ENCODE measurements around the gene FAM161A. TPM values are rescaled to one million over a fixed set of nuclear protein-coding genes. Genes with fewer than 3 reads are reported as not detected.
"Not testable (repeated sequence)": the region's sequence is repeated elsewhere in the genome, so short reads cannot be mapped to it uniquely, and the experiment has no call there.

The FAM161A gene
- total RNA-seq, 1 donor from 2014 or later = 2.8 TPM

- no peaks in the 10 kb centered on the region for H3K27me3 ChIP-seq (ENCODE audit: insufficient read depth, low read length)
- no peak for TF ChIP-seq EZH2 (IDR thresholded peaks at IDR 0.05; ENCODE audit: insufficient read depth, low read length)
- TF ChIP-seq CTCF (IDR thresholded peaks at IDR 0.05; ENCODE audit: insufficient read depth, low read depth, low read length) = no peak
- H3K9me3 ChIP-seq (ENCODE audit: insufficient read depth, low read depth, low read length) = no peaks in the 10 kb centered on the region
- peak overlapping the region; percentile 92 for H2AFZ ChIP-seq (ENCODE audit: low read depth, low read length)
- H3K4me2 ChIP-seq (ENCODE audit: low read length) = peak overlapping the region; percentile 87
- peak overlapping the region; percentile 99 for H3K9ac ChIP-seq (ENCODE audit: low read length)
- H3K4me1 Mint-ChIP-seq (ENCODE audit: low read depth, unreplicated experiment) = peaks cover 9% of the 10 kb centered on the region
- H3K4me3 ChIP-seq (ENCODE audit: insufficient read depth, low read depth, low read length) = peak overlapping the region; percentile 100
- H3K27ac Mint-ChIP-seq (ENCODE audit: unreplicated experiment) = peak overlapping the region; percentile 98
- H3K4me1 ChIP-seq (ENCODE audit: insufficient read depth, low read length) = peaks cover 11% of the 10 kb centered on the region
- H4K20me1 ChIP-seq (ENCODE audit: insufficient read depth, low read length) = peaks cover 48% of the 10 kb centered on the region
- no peaks in the 10 kb centered on the region for H3K27me3 Mint-ChIP-seq (ENCODE audit: low read depth, unreplicated experiment)
- H3K27ac ChIP-seq (ENCODE audit: low read depth, low read length) = peak overlapping the region; percentile 99
- peak overlapping the region; percentile 90 for H3K4me3 Mint-ChIP-seq (ENCODE audit: unreplicated experiment)
- no peaks in the 10 kb centered on the region for H3K9me3 Mint-ChIP-seq (ENCODE audit: unreplicated experiment)
- DNase-seq (ENCODE audit: low read depth) (peak; percentile 47), FAIRE-seq (no peak)
- peaks cover 19% of the 10 kb centered on the region for H3K36me3 ChIP-seq (ENCODE audit: insufficient read depth, low read length)
- H3K79me2 ChIP-seq (ENCODE audit: insufficient read depth, low read length) = peaks cover 55% of the 10 kb centered on the region
- H3K36me3 Mint-ChIP-seq (ENCODE audit: low read depth, unreplicated experiment) = no peaks in the 10 kb centered on the region
Measured at GRCh38 chr2:61887717-61888266, 33.9 kb upstream of the FAM161A start.

GRCh38 chr2:61885896-61886603, 32.2 kb upstream of the FAM161A start:
- no peak overlapping the region for H3K27ac ChIP-seq (ENCODE audit: low read depth, low read length)
- peak overlapping the region; percentile 31 for H3K4me3 ChIP-seq (ENCODE audit: insufficient read depth, low read depth, low read length)
- DNase-seq (ENCODE audit: low read depth) (no peak), FAIRE-seq (no peak)
- Mint-ChIP-seq H3K27me3 (ENCODE audit: low read depth, unreplicated experiment) (no peaks in the 10 kb centered on the region), H3K27ac (ENCODE audit: unreplicated experiment) (no peak overlapping the region), H3K36me3 (ENCODE audit: low read depth, unreplicated experiment) (no peaks in the 10 kb centered on the region), H3K4me3 (ENCODE audit: unreplicated experiment) (peak overlapping the region; percentile 90), H3K9me3 (ENCODE audit: unreplicated experiment) (no peaks in the 10 kb centered on the region), H3K4me1 (ENCODE audit: low read depth, unreplicated experiment) (peaks cover 9% of the 10 kb centered on the region)
- TF ChIP-seq EZH2 (IDR thresholded peaks at IDR 0.05; ENCODE audit: insufficient read depth, low read length) (no peak), CTCF (IDR thresholded peaks at IDR 0.05; ENCODE audit: insufficient read depth, low read depth, low read length) (no peak)
- no peaks in the 10 kb centered on the region for H3K27me3 ChIP-seq (ENCODE audit: insufficient read depth, low read length)
- H3K9ac ChIP-seq (ENCODE audit: low read length) = no peak overlapping the region
- no peak overlapping the region for H2AFZ ChIP-seq (ENCODE audit: low read depth, low read length)
- H3K4me2 ChIP-seq (ENCODE audit: low read length) = peak overlapping the region; percentile 87
- H4K20me1 ChIP-seq (ENCODE audit: insufficient read depth, low read length) = peaks cover 50% of the 10 kb centered on the region
- H3K79me2 ChIP-seq (ENCODE audit: insufficient read depth, low read length) = peaks cover 71% of the 10 kb centered on the region
- H3K36me3 ChIP-seq (ENCODE audit: insufficient read depth, low read length) = peaks cover 29% of the 10 kb centered on the region
- no peaks in the 10 kb centered on the region for H3K9me3 ChIP-seq (ENCODE audit: insufficient read depth, low read depth, low read length)
- H3K4me1 ChIP-seq (ENCODE audit: insufficient read depth, low read length) = peaks cover 11% of the 10 kb centered on the region

DNA sequence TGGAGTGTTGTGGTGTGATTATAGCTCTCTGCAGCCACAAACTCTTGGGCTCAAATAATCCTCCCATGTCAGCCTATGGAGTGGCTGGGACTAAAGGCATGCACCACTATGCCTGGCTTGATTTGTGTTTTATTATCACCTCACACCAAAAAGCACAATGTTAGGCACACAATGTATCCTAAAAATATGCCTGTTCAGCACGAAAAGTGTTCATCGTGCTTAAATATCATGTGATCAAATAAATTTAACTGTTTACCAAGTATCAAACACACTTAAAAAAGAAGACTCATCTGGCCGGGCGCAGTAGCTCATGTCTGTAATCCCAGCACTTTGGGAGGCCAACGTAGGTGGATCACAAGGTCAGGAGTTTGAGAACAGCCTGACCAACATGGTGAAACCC, 29.0 kb upstream of the FAM161A start:
- no peak overlapping the region for H3K4me2 ChIP-seq (ENCODE audit: low read length)
- H4K20me1 ChIP-seq (ENCODE audit: insufficient read depth, low read length) = peaks cover 66% of the 10 kb centered on the region
- H3K4me1 ChIP-seq (ENCODE audit: insufficient read depth, low read length) = peaks cover 11% of the 10 kb centered on the region
- H2AFZ ChIP-seq (ENCODE audit: low read depth, low read length) = no peak overlapping the region
- peaks cover 85% of the 10 kb centered on the region for H3K79me2 ChIP-seq (ENCODE audit: insufficient read depth, low read length)
- H3K36me3 ChIP-seq (ENCODE audit: insufficient read depth, low read length) = peaks cover 54% of the 10 kb centered on the region
- H3K27ac ChIP-seq (ENCODE audit: low read depth, low read length) = no peak overlapping the region
- TF ChIP-seq CTCF (IDR thresholded peaks at IDR 0.05; ENCODE audit: insufficient read depth, low read depth, low read length) (no peak), EZH2 (IDR thresholded peaks at IDR 0.05; ENCODE audit: insufficient read depth, low read length) (no peak)
- H3K27me3 ChIP-seq (ENCODE audit: insufficient read depth, low read length) = no peaks in the 10 kb centered on the region
- H3K4me3 ChIP-seq (ENCODE audit: insufficient read depth, low read depth, low read length) = no peak overlapping the region
- DNase-seq (ENCODE audit: low read depth) (no peak), FAIRE-seq (no peak)
- no peaks in the 10 kb centered on the region for H3K9me3 Mint-ChIP-seq (ENCODE audit: unreplicated experiment)
- no peaks in the 10 kb centered on the region for H3K27me3 Mint-ChIP-seq (ENCODE audit: low read depth, unreplicated experiment)
- H3K9me3 ChIP-seq (ENCODE audit: insufficient read depth, low read depth, low read length) = no peaks in the 10 kb centered on the region
- no peak overlapping the region for H3K9ac ChIP-seq (ENCODE audit: low read length)
- H3K4me3 Mint-ChIP-seq (ENCODE audit: unreplicated experiment) = no peak overlapping the region
- peaks cover 9% of the 10 kb centered on the region for H3K4me1 Mint-ChIP-seq (ENCODE audit: low read depth, unreplicated experiment)
- H3K27ac Mint-ChIP-seq (ENCODE audit: unreplicated experiment) = no peak overlapping the region
- H3K36me3 Mint-ChIP-seq (ENCODE audit: low read depth, unreplicated experiment) = no peaks in the 10 kb centered on the region

DNA sequence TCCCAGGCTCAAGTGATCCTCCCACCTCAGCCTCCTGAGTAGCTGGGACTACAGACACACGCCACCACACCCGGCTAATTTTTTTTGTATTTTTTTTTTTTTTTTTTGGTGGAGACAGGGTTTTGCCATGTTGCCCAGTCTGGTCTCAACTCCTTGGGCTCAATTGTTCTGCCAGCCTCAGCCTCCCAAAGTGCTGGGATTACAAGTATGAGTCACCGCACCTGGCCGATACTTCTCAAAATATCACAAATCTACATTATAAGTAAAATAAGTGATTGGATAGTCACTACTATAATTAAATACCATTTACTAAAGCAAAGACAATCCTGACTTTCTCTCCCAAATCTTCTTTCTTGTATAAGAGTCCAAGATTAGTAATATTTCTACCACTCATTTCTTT, 25.5 kb upstream of the FAM161A start:
- H3K4me3 ChIP-seq (ENCODE audit: insufficient read depth, low read depth, low read length); H3K27me3 Mint-ChIP-seq (ENCODE audit: low read depth, unreplicated experiment); H3K9me3 ChIP-seq (ENCODE audit: insufficient read depth, low read depth, low read length); H3K4me1 ChIP-seq (ENCODE audit: insufficient read depth, low read length); H2AFZ ChIP-seq (ENCODE audit: low read depth, low read length); H3K27me3 ChIP-seq (ENCODE audit: insufficient read depth, low read length); DNase-seq (ENCODE audit: low read depth); H3K27ac ChIP-seq (ENCODE audit: low read depth, low read length); H3K4me3 Mint-ChIP-seq (ENCODE audit: unreplicated experiment); H3K4me2 ChIP-seq (ENCODE audit: low read length); H3K36me3 Mint-ChIP-seq (ENCODE audit: low read depth, unreplicated experiment); H3K4me1 Mint-ChIP-seq (ENCODE audit: low read depth, unreplicated experiment); FAIRE-seq; H3K27ac Mint-ChIP-seq (ENCODE audit: unreplicated experiment); H3K9me3 Mint-ChIP-seq (ENCODE audit: unreplicated experiment); H3K9ac ChIP-seq (ENCODE audit: low read length): not testable (repeated sequence)
- Histone ChIP-seq H4K20me1 (ENCODE audit: insufficient read depth, low read length) (peaks cover 43% of the 10 kb centered on the region), H3K36me3 (ENCODE audit: insufficient read depth, low read length) (peaks cover 72% of the 10 kb centered on the region), H3K79me2 (ENCODE audit: insufficient read depth, low read length) (peaks cover 63% of the 10 kb centered on the region)
